DOHH2 (cell line): ENCODE measurements around the gene MFAP3L.

ENCODE experiments used
- H3F3A ChIP-seq: fragments of 200-600 bp; sonication (generic), shearing (Covaris generic); 2 replicates; pipeline ENCODE4 v1.6.0; 2016; ENCODE audit warnings: antibody characterized with exemption, mild to moderate bottlenecking; ENCODE audit not compliant: control insufficient read depth, insufficient read depth
- H3K27ac ChIP-seq: fragments of 200-600 bp; sonication (generic); 2 replicates; pipeline ENCODE4 v1.5.1; 2014; ENCODE audit warnings: low read depth, mild to moderate bottlenecking, low read length, moderate library complexity
- H3K27me3 ChIP-seq: fragments of 200-600 bp; sonication (generic); 2 replicates; pipeline ENCODE4 v1.6.1; 2014; ENCODE audit warnings: mild to moderate bottlenecking, low read length, mixed read lengths; ENCODE audit not compliant: control insufficient read depth
- H3K36me3 ChIP-seq: fragments of 200-600 bp; sonication (generic); 2 replicates; pipeline ENCODE4 v1.6.1; 2014; ENCODE audit warnings: mild to moderate bottlenecking, low read length, moderate library complexity, mixed read lengths; ENCODE audit not compliant: control insufficient read depth
- H3K4me1 ChIP-seq: fragments of 200-600 bp; sonication (generic); 2 replicates; pipeline ENCODE4 v1.6.1; 2014; ENCODE audit warnings: mild to moderate bottlenecking, low read length, mixed read lengths; ENCODE audit not compliant: control insufficient read depth
- H3K4me2 ChIP-seq: fragments of 200-600 bp; sonication (generic); 2 replicates; pipeline ENCODE4 v1.6.0; 2014; ENCODE audit warnings: mild to moderate bottlenecking, low read length, moderate library complexity
- H3K4me3 ChIP-seq: fragments of 200-600 bp; sonication (generic); 2 replicates; pipeline ENCODE4 v1.5.1; 2014; ENCODE audit warnings: mild to moderate bottlenecking, low read length, mixed read lengths
- H3K79me2 ChIP-seq: fragments of 200-600 bp; sonication (generic); 2 replicates; pipeline ENCODE4 v1.6.1; 2014; ENCODE audit warnings: mild to moderate bottlenecking, low read length, mixed read lengths; ENCODE audit not compliant: control insufficient read depth
- H3K9me2 ChIP-seq: fragments of 200-600 bp; sonication (generic); replicated peaks from 2 replicates; pipeline ENCODE4 v1.6.1; 2014; ENCODE audit warnings: mild to moderate bottlenecking, low read length, mixed read lengths; ENCODE audit not compliant: control insufficient read depth
- H3K9me3 ChIP-seq: fragments of 200-600 bp; sonication (generic); 2 replicates; pipeline ENCODE4 v1.6.1; 2014; ENCODE audit warnings: antibody characterized with exemption, low read length, mixed read lengths; ENCODE audit not compliant: control insufficient read depth, insufficient read depth
- H4K20me1 ChIP-seq: fragments of 200-600 bp; sonication (generic); 2 replicates; pipeline ENCODE4 v1.6.0; 2014; ENCODE audit warnings: low read depth, mild to moderate bottlenecking, antibody characterized with exemption, low read length, moderate library complexity; ENCODE audit not compliant: control insufficient read depth, insufficient read depth
- EZH2phosphoT487 ChIP-seq: fragments of 200-600 bp; sonication (generic); IDR thresholded peaks from 2 replicates; pipeline ENCODE4 v1.6.1; 2017; ENCODE audit warnings: borderline replicate concordance, mild to moderate bottlenecking, antibody characterized with exemption, low read length, moderate library complexity, mixed read lengths
- TF ChIP-seq, protein P1 (sequence below): fragments of 200-600 bp; sonication (generic); IDR thresholded peaks from one replicate; pipeline ENCODE4 v1.5.1; 2014; ENCODE audit warnings: antibody characterized with exemption, mild to moderate bottlenecking, low read depth, low read length; ENCODE audit not compliant: poor library complexity, severe bottlenecking

MFAP3L gene

DNA sequence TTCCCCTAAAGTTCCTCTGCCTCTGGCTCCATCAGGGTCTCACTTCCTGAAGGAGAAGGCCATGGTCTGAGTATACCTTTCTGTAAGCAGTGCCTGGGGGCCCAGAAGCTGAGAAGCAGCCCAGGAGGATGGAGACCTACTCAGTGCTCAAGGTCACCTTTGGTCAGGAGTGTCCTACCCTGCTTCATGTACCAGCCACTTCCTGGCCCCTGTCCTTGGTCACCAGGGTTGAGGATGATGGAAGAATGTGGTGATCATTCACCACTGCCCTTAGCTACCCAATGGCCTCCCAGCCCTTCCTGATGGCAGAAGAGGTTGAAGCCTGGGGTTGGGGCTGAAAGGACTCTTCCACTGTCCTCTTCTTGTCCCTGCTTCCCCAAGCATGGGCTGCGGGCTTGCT is 9.0 kb upstream of the MFAP3L start:
- Histone ChIP-seq H3K27ac (no peak overlapping the region), H3K9me2 (no peaks in the 10 kb centered on the region), H4K20me1 (no peaks in the 10 kb centered on the region), H3K4me1 (no peaks in the 10 kb centered on the region), H3F3A (no peaks in the 10 kb centered on the region), H3K27me3 (no peaks in the 10 kb centered on the region), H3K9me3 (no peaks in the 10 kb centered on the region), H3K4me3 (no peak overlapping the region), H3K36me3 (no peaks in the 10 kb centered on the region), H3K79me2 (no peaks in the 10 kb centered on the region), H3K4me2 (no peak overlapping the region)
- TF ChIP-seq, protein P1, sequence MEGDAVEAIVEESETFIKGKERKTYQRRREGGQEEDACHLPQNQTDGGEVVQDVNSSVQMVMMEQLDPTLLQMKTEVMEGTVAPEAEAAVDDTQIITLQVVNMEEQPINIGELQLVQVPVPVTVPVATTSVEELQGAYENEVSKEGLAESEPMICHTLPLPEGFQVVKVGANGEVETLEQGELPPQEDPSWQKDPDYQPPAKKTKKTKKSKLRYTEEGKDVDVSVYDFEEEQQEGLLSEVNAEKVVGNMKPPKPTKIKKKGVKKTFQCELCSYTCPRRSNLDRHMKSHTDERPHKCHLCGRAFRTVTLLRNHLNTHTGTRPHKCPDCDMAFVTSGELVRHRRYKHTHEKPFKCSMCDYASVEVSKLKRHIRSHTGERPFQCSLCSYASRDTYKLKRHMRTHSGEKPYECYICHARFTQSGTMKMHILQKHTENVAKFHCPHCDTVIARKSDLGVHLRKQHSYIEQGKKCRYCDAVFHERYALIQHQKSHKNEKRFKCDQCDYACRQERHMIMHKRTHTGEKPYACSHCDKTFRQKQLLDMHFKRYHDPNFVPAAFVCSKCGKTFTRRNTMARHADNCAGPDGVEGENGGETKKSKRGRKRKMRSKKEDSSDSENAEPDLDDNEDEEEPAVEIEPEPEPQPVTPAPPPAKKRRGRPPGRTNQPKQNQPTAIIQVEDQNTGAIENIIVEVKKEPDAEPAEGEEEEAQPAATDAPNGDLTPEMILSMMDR: no peak
- TF ChIP-seq EZH2phosphoT487: no peak

DNA sequence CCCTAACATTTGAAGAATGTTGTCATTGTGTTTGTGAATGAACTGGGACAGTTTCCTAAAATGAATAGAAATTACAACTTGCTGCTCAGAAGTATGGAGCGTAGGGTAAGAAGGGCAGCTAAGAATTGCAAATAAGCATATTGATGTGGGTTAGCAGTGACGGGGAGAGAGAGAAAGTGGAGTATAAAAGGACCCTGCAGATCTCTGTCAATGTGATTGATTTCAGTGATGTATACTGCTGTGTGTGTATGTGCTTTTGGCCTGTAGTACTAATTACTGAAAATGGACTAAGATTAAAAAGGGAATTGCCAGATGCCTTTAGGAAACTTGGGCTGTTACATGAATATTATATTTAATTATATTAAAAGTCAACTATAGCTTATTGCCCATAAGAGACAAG is 7.8 kb upstream of the MFAP3L start:
- no peak for TF ChIP-seq EZH2phosphoT487
- TF ChIP-seq, protein P1: no peak
- Histone ChIP-seq H3K79me2 (no peaks in the 10 kb centered on the region), H3K4me3 (no peak overlapping the region), H3K9me3 (no peaks in the 10 kb centered on the region), H3K36me3 (no peaks in the 10 kb centered on the region), H3K27me3 (peaks cover 6% of the 10 kb centered on the region; the same call in 1 of the 2 replicates), H3K27ac (no peak overlapping the region), H3K9me2 (no peaks in the 10 kb centered on the region), H3F3A (no peaks in the 10 kb centered on the region), H4K20me1 (no peaks in the 10 kb centered on the region), H3K4me2 (no peak overlapping the region), H3K4me1 (no peaks in the 10 kb centered on the region)

DNA sequence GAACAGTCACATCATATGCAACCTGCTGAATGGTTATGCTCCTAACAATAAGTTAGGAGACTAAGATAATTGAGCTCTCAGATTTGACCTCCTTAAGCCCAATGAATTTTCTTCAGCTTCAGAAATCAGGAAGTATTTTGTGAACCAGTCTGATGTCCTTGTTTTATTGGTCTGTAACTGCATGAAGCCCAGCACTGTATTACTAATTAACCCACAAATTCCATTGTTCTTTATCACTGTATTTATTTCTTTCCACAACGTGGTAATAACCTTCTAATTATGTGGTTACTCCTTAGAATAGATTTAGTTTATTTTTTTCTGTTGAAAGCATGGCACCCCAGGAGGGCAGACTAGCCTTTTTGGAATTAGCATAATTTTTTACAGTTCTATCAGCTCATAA is 3.9 kb upstream of the MFAP3L start:
- Histone ChIP-seq H3K4me2 (no peak overlapping the region), H3K9me2 (no peaks in the 10 kb centered on the region), H3K36me3 (no peaks in the 10 kb centered on the region), H3K27me3 (peaks cover 11% of the 10 kb centered on the region), H3K4me1 (no peaks in the 10 kb centered on the region), H3F3A (no peaks in the 10 kb centered on the region), H3K9me3 (no peaks in the 10 kb centered on the region), H3K4me3 (no peak overlapping the region), H3K27ac (no peak overlapping the region), H4K20me1 (no peaks in the 10 kb centered on the region), H3K79me2 (no peaks in the 10 kb centered on the region)
- no peak for TF ChIP-seq EZH2phosphoT487
- TF ChIP-seq, protein P1: no peak
